Keratinocyte (primary cell): ENCODE data around the gene ABCC8. TPM values are rescaled to one million over a fixed set of nuclear protein-coding genes. Genes with fewer than 3 reads are reported as not detected.

Experiments
- DNase-seq: peaks from one replicate; pipeline ENCODE4 v3.0.0-alpha.2; 2011; ENCODE audit warnings: low read depth, missing footprints, low spot score
- FAIRE-seq: peaks from 2 replicates; lab custom pipeline; 2011; peaks lifted over from hg19 to GRCh38; lab: Jason Lieb, UNC
- H2AFZ ChIP-seq: 2 replicates; pipeline ENCODE4 v1.6.0; 2012; ENCODE audit warnings: low read length, control low read depth, inconsistent platforms; ENCODE audit not compliant: control insufficient read depth
- H3K27ac ChIP-seq: 2 replicates; pipeline ENCODE4 v1.5.1; 2011; ENCODE audit warnings: low read length; ENCODE audit not compliant: control insufficient read depth, insufficient read depth
- H3K27me3 ChIP-seq: 3 replicates; pipeline ENCODE4 v1.6.0; 2011; ENCODE audit warnings: low read length; ENCODE audit not compliant: control insufficient read depth, insufficient read depth; ENCODE audit errors: extremely low read depth
- H3K36me3 ChIP-seq, 2 experiments: 2 replicates in 1 of 2; 3 replicates in 1 of 2; pipeline ENCODE4 v1.5.1; 2011; ENCODE audit warnings: low read length in 2 of 2, mild to moderate bottlenecking in 1 of 2; ENCODE audit not compliant: control insufficient read depth in 2 of 2, insufficient read depth in 2 of 2; ENCODE audit errors: extremely low read depth in 1 of 2
- H3K4me1 ChIP-seq: 3 replicates; pipeline ENCODE4 v1.5.1; 2011; ENCODE audit warnings: low read length; ENCODE audit not compliant: control insufficient read depth, insufficient read depth; ENCODE audit errors: extremely low read depth
- H3K4me2 ChIP-seq: 3 replicates; pipeline ENCODE4 v1.6.0; 2011; ENCODE audit warnings: low read depth, low read length; ENCODE audit not compliant: control insufficient read depth, insufficient read depth; ENCODE audit errors: extremely low read depth
- H3K4me3 ChIP-seq, 3 experiments: fragments of 200-600 bp in 1 of 3; sonication (generic) in 1 of 3; 2 replicates in 2 of 3; 3 replicates in 1 of 3; pipeline ENCODE4 v1.5.1; 2011 to 2016; ENCODE audit warnings: low read length in 3 of 3, mild to moderate bottlenecking in 3 of 3, control low read depth in 2 of 3, inconsistent platforms in 1 of 3, low read depth in 1 of 3, mixed read lengths in 1 of 3, mixed run types in 1 of 3, moderate library complexity in 1 of 3; ENCODE audit not compliant: control insufficient read depth in 2 of 3, insufficient read depth in 2 of 3; ENCODE audit errors: extremely low read depth in 1 of 3
- H3K79me2 ChIP-seq: 2 replicates; pipeline ENCODE4 v1.6.0; 2012; ENCODE audit warnings: low read length; ENCODE audit not compliant: control insufficient read depth, insufficient read depth
- H3K9ac ChIP-seq: 3 replicates; pipeline ENCODE4 v1.6.0; 2011; ENCODE audit warnings: low read length; ENCODE audit not compliant: control insufficient read depth, insufficient read depth; ENCODE audit errors: extremely low read depth
- H3K9me1 ChIP-seq: 3 replicates; pipeline ENCODE4 v1.6.0; 2011; ENCODE audit warnings: low read length; ENCODE audit not compliant: control insufficient read depth, insufficient read depth; ENCODE audit errors: extremely low read depth
- H3K9me3 ChIP-seq: 2 replicates; pipeline ENCODE4 v1.5.1; 2012; ENCODE audit warnings: low read depth, low read length; ENCODE audit not compliant: control insufficient read depth
- H4K20me1 ChIP-seq: 3 replicates; pipeline ENCODE4 v1.6.0; 2011; ENCODE audit warnings: low read length; ENCODE audit not compliant: control insufficient read depth, insufficient read depth; ENCODE audit errors: extremely low read depth
- EZH2 ChIP-seq: IDR thresholded peaks from one replicate; pipeline ENCODE4 v1.6.1; 2012; ENCODE audit warnings: inconsistent platforms, mild to moderate bottlenecking, low read length, moderate library complexity
- dilution Hi-C: fragments of 300-500 bp; cut with MboI; formaldehyde crosslinking; loops from one replicate; pipeline ENCODE4 v1.7.0; 2020; ENCODE audit warnings: low sequenced_read_pairs; ENCODE audit not compliant: extremely low pct_ligation_motif_present
- polyA plus RNA-seq, 5 experiments: library from polyadenylated mRNA; depleted of rRNA in 3 of 5; stranded (reverse) in 3 of 5; stranded (forward) in 1 of 5; unstranded in 1 of 5; fragments of >200 nt; gene quantifications; 1 replicate in 1 of 5; 2 replicates in 3 of 5; 3 replicates in 1 of 5; pipeline versions ENCODE4 v1.2.1 to v1.2.3, GENCODE V29; 2011 to 2012; ENCODE audit warnings: missing spikeins in 2 of 5, low read depth in 1 of 5, low replicate concordance in 1 of 5
- TF ChIP-seq, protein P1 (sequence below), 3 experiments: IDR thresholded peaks in 1 of 3; conservative IDR thresholded peaks in 1 of 3; optimal IDR thresholded peaks in 1 of 3; 2 replicates in 2 of 3; 3 replicates in 1 of 3; pipeline versions ENCODE3 to v1.5.1; 2011; ENCODE audit warnings: low read length in 3 of 3, mild to moderate bottlenecking in 3 of 3, moderate library complexity in 2 of 3, control low read depth in 1 of 3, inconsistent platforms in 1 of 3; ENCODE audit not compliant: insufficient read depth in 2 of 3; ENCODE audit errors: extremely low read depth in 1 of 3

The ABCC8 gene
- polyA plus RNA-seq, 1 donor (not counting 4 experiments of a cell fraction or from before 2014, with no cell fraction given) = not detected

DNA sequence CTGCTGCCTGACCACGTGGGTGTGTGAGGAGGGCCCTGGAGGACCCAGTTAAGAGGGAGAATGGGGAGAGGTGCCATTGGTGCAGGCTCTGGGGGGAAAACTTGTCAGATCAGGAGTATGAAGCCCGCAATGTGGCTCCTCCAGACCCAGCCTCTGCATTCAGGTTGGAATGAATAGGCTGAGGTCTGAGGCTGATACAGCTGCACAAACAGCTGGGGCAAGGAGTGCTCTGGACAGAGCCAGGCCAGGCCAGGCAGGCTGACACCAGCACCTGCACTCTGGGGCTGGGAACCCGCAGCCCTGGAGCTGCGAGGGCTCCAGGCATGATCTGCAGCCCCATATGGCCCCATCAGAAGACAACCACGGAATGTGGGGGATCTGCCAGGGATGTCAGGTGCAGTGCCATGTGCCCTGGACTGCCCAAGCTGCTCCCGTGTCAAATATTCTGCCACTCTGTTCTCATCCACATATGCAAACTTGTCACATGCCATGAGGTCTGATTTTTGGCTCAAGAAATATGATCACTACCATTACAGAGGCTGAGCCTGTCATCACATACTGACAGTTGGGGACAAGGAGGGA is 61.0 kb downstream of the ABCC8 start:
- H4K20me1 ChIP-seq = no peaks in the 10 kb centered on the region
- H3K36me3 ChIP-seq = no peaks in the 10 kb centered on the region
- no peak for FAIRE-seq
- TF ChIP-seq, protein P1, sequence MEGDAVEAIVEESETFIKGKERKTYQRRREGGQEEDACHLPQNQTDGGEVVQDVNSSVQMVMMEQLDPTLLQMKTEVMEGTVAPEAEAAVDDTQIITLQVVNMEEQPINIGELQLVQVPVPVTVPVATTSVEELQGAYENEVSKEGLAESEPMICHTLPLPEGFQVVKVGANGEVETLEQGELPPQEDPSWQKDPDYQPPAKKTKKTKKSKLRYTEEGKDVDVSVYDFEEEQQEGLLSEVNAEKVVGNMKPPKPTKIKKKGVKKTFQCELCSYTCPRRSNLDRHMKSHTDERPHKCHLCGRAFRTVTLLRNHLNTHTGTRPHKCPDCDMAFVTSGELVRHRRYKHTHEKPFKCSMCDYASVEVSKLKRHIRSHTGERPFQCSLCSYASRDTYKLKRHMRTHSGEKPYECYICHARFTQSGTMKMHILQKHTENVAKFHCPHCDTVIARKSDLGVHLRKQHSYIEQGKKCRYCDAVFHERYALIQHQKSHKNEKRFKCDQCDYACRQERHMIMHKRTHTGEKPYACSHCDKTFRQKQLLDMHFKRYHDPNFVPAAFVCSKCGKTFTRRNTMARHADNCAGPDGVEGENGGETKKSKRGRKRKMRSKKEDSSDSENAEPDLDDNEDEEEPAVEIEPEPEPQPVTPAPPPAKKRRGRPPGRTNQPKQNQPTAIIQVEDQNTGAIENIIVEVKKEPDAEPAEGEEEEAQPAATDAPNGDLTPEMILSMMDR (optimal IDR thresholded peaks at IDR 0.05 in 1 of 3, IDR thresholded peaks at IDR 0.05 in 1 of 3, conservative IDR thresholded peaks at IDR 0.05 in 1 of 3; ENCODE audit: extremely low read depth in 1 of 3, insufficient read depth in 2 of 3, low read length in 3 of 3) = no peak
- TF ChIP-seq EZH2 = no peak
- DNase-seq = no peak
- H3K27ac ChIP-seq = no peak overlapping the region
- H3K4me2 ChIP-seq = no peak overlapping the region
- no peaks in the 10 kb centered on the region for H3K79me2 ChIP-seq
- peaks cover 27% of the 10 kb centered on the region for H3K27me3 ChIP-seq
- H3K9ac ChIP-seq = no peak overlapping the region
- no peaks in the 10 kb centered on the region for H3K4me1 ChIP-seq
- dilution Hi-C loops = no loop called here
- H3K4me3 ChIP-seq = no peak overlapping the region
- H3K9me3 ChIP-seq = no peaks in the 10 kb centered on the region
- H2AFZ ChIP-seq = no peak overlapping the region
- H3K9me1 ChIP-seq = no peaks in the 10 kb centered on the region

DNA sequence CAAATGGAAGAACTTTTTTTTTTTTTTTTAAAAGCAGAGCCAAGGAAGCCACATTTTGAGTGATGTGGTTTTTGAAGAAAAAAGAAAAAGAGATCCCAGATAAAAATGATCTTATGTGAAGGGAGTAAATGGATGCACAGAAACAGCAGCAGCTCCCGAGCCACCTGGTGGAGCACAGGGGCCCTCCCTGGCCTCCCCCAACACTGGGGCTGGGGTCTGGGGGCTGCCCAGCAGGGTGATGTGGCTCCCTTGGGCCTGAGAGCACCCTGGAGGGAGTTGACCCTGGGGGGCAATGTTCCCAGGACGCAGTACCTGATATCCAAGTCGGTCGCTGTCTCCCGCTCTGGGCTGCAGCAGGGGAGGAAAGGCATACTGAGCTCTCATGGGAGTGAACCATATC is 61.7 kb downstream of the ABCC8 start:
- no peaks in the 10 kb centered on the region for H3K4me1 ChIP-seq

More for the DNA sequence above, 61.7 kb downstream of the ABCC8 start:
- no peaks in the 10 kb centered on the region for H3K79me2 ChIP-seq
- no peak overlapping the region for H3K4me3 ChIP-seq
- no peak overlapping the region for H3K27ac ChIP-seq
- no peaks in the 10 kb centered on the region for H4K20me1 ChIP-seq
- no peak overlapping the region for H2AFZ ChIP-seq
- dilution Hi-C loops = no loop called here
- DNase-seq (no peak), FAIRE-seq (no peak)
- TF ChIP-seq, protein P1 (optimal IDR thresholded peaks at IDR 0.05 in 1 of 3, IDR thresholded peaks at IDR 0.05 in 1 of 3, conservative IDR thresholded peaks at IDR 0.05 in 1 of 3; ENCODE audit: extremely low read depth in 1 of 3, insufficient read depth in 2 of 3, low read length in 3 of 3) = no peak
- no peak for TF ChIP-seq EZH2
- H3K9me1 ChIP-seq = no peaks in the 10 kb centered on the region
- peaks cover 26% of the 10 kb centered on the region for H3K27me3 ChIP-seq
- no peaks in the 10 kb centered on the region for H3K9me3 ChIP-seq
- H3K4me2 ChIP-seq = no peak overlapping the region
- no peak overlapping the region for H3K9ac ChIP-seq
- no peaks in the 10 kb centered on the region for H3K36me3 ChIP-seq
